PFSK-1 (cell line): ENCODE measurements around the gene DHRS11.

Experiments
- SIN3A ChIP-seq: IDR thresholded peaks from 2 replicates; pipeline ENCODE4 v1.6.1; 2012; ENCODE audit warnings: mild to moderate bottlenecking, low read length, moderate library complexity, borderline replicate concordance; ENCODE audit not compliant: insufficient read depth
- TAF1 ChIP-seq: IDR thresholded peaks from 2 replicates; pipeline ENCODE4 v1.6.1; 2012; ENCODE audit warnings: low read length, control low read depth, borderline replicate concordance; ENCODE audit not compliant: insufficient read depth

DNA sequence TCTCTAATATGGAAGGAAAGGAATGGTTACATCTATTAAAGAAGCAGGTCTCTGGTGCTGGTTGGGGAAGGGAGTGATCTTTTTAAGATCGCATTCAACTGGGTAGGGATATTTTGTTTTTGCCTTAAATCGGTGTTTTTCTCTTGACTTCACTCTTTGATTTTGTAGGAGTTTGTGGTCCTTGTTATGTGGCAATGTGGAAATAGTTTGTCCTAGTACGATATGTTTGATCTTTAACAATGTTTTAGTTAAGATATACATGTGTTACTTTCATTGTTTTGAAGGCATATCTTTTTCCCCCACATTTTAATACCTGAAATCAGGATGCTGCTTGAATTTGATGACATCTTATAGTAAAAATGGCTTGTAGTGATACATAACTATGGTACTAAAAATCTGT is 38.2 kb upstream of the DHRS11 start:
- no peak for TF ChIP-seq TAF1
- TF ChIP-seq SIN3A: no peak
